Activated B cell treated with CpG ODN at 0.5 μM for 24 hours (primary cell): ENCODE data around the gene CSNK1G2. TPM values are rescaled to one million over a fixed set of nuclear protein-coding genes. Genes with fewer than 3 reads are reported as not detected.

Experiments
- ATAC-seq: fragments of 200-7000 bp; cut with Tn5 transposase; one replicate; pipeline ENCODE4 v1.10.0; 2021; ENCODE audit warnings: low read depth, mild to moderate bottlenecking, moderate library complexity
- CTCF ChIA-PET: fragments of 350-600 bp; sonication (Branson Sonifier 250); formaldehyde crosslinking; loops from one replicate; lab custom pipeline; 2021; ENCODE audit warnings: antibody characterized with exemption; lab: Charles Lee
- POLR2A ChIA-PET: fragments of 350-600 bp; sonication (Branson Sonifier 250); formaldehyde crosslinking; loops from one replicate; lab custom pipeline; 2021; ENCODE audit warnings: antibody characterized with exemption; lab: Charles Lee
- DNase-seq: peaks from one replicate; pipeline ENCODE4 v3.0.0; 2022
- H3K27ac Mint-ChIP-seq: one replicate; pipeline ENCODE4 v1.8.0; 2020; ENCODE audit warnings: mixed read lengths
- H3K27me3 Mint-ChIP-seq: one replicate; pipeline ENCODE4 v1.8.0; 2021; ENCODE audit warnings: mixed read lengths
- H3K36me3 Mint-ChIP-seq: one replicate; pipeline ENCODE4 v1.8.0; 2021; ENCODE audit warnings: low read depth, mixed read lengths
- H3K4me1 Mint-ChIP-seq: one replicate; pipeline ENCODE4 v1.8.0; 2021; ENCODE audit warnings: mixed read lengths
- H3K4me3 Mint-ChIP-seq: one replicate; pipeline ENCODE4 v1.8.0; 2020; ENCODE audit warnings: mild to moderate bottlenecking, mixed read lengths
- H3K9me3 Mint-ChIP-seq: one replicate; pipeline ENCODE4 v1.8.0; 2020; ENCODE audit warnings: mixed read lengths
- intact Hi-C: fragments of 100-400 bp; cut with micrococcal nuclease; formaldehyde crosslinking; loops from one replicate; pipeline ENCODE4 v1.15.1; 2024
- total RNA-seq: library from RNA; stranded (reverse); gene quantifications from 2 replicates; pipeline ENCODE4 v1.2.3, GENCODE V29; 2022
- TF ChIP-seq, protein P1 (sequence below): fragments of 200-600 bp; IDR thresholded peaks from one replicate; pipeline ENCODE4 v1.8.0; 2022; ENCODE audit warnings: antibody characterized with exemption, mild to moderate bottlenecking

CSNK1G2 gene
- total RNA-seq, 1 donor from 2014 or later: 89.1 TPM

- Mint-ChIP-seq H3K27ac (no peak overlapping the region), H3K4me3 (no peak overlapping the region), H3K9me3 (no peaks in the 10 kb centered on the region), H3K27me3 (no peaks in the 10 kb centered on the region), H3K36me3 (peaks cover 30% of the 10 kb centered on the region), H3K4me1 (peaks cover 23% of the 10 kb centered on the region)
- ChIA-PET POLR2A (interaction anchor here (0.5 to 0.6 kb wide), 2 partner anchors 251 to 726 kb away, joined by 3 read pairs; no protein-coding TSS in a partner anchor), CTCF (no interaction called here)
- TF ChIP-seq, protein P1, sequence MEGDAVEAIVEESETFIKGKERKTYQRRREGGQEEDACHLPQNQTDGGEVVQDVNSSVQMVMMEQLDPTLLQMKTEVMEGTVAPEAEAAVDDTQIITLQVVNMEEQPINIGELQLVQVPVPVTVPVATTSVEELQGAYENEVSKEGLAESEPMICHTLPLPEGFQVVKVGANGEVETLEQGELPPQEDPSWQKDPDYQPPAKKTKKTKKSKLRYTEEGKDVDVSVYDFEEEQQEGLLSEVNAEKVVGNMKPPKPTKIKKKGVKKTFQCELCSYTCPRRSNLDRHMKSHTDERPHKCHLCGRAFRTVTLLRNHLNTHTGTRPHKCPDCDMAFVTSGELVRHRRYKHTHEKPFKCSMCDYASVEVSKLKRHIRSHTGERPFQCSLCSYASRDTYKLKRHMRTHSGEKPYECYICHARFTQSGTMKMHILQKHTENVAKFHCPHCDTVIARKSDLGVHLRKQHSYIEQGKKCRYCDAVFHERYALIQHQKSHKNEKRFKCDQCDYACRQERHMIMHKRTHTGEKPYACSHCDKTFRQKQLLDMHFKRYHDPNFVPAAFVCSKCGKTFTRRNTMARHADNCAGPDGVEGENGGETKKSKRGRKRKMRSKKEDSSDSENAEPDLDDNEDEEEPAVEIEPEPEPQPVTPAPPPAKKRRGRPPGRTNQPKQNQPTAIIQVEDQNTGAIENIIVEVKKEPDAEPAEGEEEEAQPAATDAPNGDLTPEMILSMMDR: no peak
- intact Hi-C loops: no loop called here
- ATAC-seq (no peak), DNase-seq (no peak)
These were observed 12.6 kb downstream of the CSNK1G2 start for GRCh38 chr19:1953441-1954094.

DNA sequence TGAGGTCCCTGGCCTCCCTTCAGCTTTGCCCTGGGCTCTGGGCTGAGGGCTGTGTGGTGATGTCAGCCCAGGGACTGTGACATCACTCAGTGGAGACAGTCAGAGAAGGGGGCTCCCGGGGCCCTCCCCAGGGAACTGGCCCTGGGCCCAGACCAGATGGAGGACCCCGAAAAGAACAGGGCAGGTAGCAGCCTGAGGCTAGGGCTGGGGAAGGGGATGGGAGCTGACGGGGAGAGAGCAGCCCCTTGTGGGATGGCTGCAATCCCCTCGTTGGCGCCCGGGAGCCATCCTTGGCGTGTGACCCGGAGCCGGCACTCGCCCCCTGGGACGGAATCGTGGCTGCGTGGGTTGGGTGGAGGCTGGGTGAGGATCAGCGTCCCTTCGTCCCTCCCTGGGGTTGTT lies 13.6 kb downstream of the CSNK1G2 start:
- no peaks in the 10 kb centered on the region for H3K27me3 Mint-ChIP-seq
- ATAC-seq (no peak), DNase-seq (no peak)
- intact Hi-C loops: no loop called here
- no peak overlapping the region for H3K27ac Mint-ChIP-seq
- POLR2A ChIA-PET: interaction anchor here (0.6 kb wide), 1 partner anchor 598 kb away, joined by 7 read pairs; no protein-coding TSS in a partner anchor
- H3K9me3 Mint-ChIP-seq: no peaks in the 10 kb centered on the region
- TF ChIP-seq, protein P1: no peak
- CTCF ChIA-PET: no interaction called here
- H3K36me3 Mint-ChIP-seq: peaks cover 27% of the 10 kb centered on the region
- peaks cover 19% of the 10 kb centered on the region for H3K4me1 Mint-ChIP-seq
- H3K4me3 Mint-ChIP-seq: no peak overlapping the region

DNA sequence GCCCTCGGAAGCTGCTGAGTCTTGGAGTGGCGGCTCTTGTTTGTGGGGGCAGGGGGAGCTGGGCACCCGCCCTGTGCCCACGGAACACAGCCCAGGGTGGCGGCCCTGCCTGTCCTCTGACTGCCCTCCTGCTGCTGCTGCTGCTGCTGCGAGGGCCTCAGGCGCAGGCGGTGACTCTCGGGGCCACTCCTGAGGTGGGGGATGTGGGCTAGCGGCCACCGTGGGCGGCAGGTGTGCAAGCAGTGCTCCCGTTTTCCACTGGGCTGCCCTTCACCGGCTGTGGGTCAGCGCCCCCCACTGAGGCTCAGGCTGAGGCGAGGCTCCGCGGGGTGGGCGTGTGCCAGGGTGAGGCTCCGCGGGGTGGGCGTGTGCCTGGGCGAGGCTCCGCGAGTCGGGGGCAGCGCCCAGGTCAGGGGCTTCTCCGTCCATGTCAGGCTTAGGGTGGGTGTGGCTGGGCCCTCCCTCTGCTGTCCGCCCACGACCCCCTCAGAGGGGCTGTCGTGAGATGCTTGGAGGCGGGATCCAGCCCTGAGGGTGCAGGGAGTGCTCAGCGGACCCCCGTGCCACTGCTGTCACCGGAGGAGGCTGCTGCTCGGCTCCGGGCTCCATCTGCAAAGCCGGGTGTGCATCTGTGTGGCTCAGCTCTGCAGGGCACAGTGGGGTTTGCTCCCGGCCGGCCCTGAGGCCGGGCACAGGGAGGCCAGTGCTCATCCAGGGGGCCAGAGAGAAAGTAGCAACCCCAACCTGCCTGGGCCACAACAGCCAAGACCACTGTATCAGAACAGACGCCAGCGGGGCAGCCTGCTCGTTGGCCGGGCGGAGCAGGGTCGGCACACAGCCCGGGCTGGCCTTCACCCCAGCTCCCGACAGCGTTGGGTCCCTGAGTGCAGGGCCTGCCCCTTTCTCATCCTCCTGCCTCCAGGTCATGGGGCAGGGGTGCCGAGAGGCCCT lies 14.5 kb downstream of the CSNK1G2 start:
- Mint-ChIP-seq H3K27me3 (no peaks in the 10 kb centered on the region), H3K9me3 (no peaks in the 10 kb centered on the region), H3K4me3 (no peak overlapping the region), H3K36me3 (peaks cover 26% of the 10 kb centered on the region), H3K4me1 (peaks cover 22% of the 10 kb centered on the region), H3K27ac (no peak overlapping the region)
- ATAC-seq (no peak), DNase-seq (no peak)
- intact Hi-C loops: no loop called here
- POLR2A ChIA-PET: no interaction called here
- CTCF ChIA-PET: no interaction called here
- TF ChIP-seq, protein P1: no peak

GRCh38 chr19:1956122-1956494 lies 15.1 kb downstream of the CSNK1G2 start:
- DNase-seq: no peak
- Mint-ChIP-seq H3K4me1 (peaks cover 24% of the 10 kb centered on the region), H3K27me3 (no peaks in the 10 kb centered on the region), H3K9me3 (no peaks in the 10 kb centered on the region), H3K36me3 (peaks cover 26% of the 10 kb centered on the region), H3K27ac (no peak overlapping the region), H3K4me3 (no peak overlapping the region)
- TF ChIP-seq, protein P1: no peak
- ChIA-PET CTCF (no interaction called here), POLR2A (no interaction called here)
- ATAC-seq: no peak
- intact Hi-C loops: no loop called here

DNA sequence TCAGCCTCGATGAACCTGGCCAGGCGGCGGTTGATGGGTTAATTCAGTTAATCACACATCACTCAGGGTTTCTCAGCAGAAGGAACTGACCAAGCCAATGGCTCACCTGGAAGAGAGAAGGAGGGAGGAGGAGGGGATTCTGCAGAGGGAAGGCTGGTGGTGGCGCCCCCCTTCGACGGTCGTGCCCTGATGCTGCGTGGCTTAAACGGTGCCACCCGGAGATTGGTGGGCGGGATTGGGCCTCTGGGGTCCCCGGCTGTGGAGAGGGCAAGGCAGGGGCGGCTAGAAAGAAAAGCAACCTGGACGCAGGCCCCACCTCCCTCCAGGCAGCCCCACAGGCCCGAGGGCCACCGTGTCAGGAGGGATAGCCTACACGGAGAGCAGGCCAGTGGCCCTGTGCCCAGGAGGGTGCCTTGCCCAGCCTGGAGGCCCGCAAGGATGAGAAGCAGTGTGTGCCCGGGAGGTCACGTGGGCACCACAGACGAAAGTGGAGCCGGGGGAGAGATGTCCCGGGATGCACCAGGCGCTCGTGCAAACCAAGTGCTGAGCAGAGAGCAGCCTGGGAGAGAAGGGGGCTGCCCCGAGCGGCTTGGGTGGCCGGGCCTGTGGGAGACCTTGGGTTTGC lies 16.0 kb downstream of the CSNK1G2 start:
- ATAC-seq (no peak), DNase-seq (no peak)
- Mint-ChIP-seq H3K27me3 (no peaks in the 10 kb centered on the region), H3K36me3 (peaks cover 29% of the 10 kb centered on the region), H3K4me1 (peaks cover 23% of the 10 kb centered on the region), H3K27ac (no peak overlapping the region), H3K9me3 (no peaks in the 10 kb centered on the region), H3K4me3 (no peak overlapping the region)
- intact Hi-C loops: no loop called here
- ChIA-PET POLR2A (no interaction called here), CTCF (no interaction called here)
- TF ChIP-seq, protein P1: no peak
